ENCODE measurements around the gene ESRRB.

ESRRB gene

GRCh38 chr14:76380991-76381390, 5.1 kb downstream of the ESRRB start:
- ChIA-PET POLR2A (no interaction called here), CTCF (no interaction called here)
- no peaks in the 10 kb centered on the region for H3K36me3 ChIP-seq (ENCODE audit: control insufficient read depth in 2 of 2, insufficient read depth in 1 of 2, low read length in 2 of 2)
- H3K27ac ChIP-seq (ENCODE audit: extremely low read depth, low read depth, low read length): no peak overlapping the region
- no peaks in the 10 kb centered on the region for H3K9me3 ChIP-seq (ENCODE audit: control insufficient read depth, insufficient read depth, low read depth, low read length)
- no peak for TF ChIP-seq ZNF248 (tag by site-specific recombination; IDR thresholded peaks at IDR 0.05)
- TF ChIP-seq TRIM28 (IDR thresholded peaks at IDR 0.05; ENCODE audit: borderline replicate concordance, low read length): no peak
- TF ChIP-seq ZBTB8A (tag by site-specific recombination; IDR thresholded peaks at IDR 0.05): no peak
- no peak for TF ChIP-seq ZNF148 (tag by site-specific recombination; IDR thresholded peaks at IDR 0.05; ENCODE audit: borderline replicate concordance)
- no peak for TF ChIP-seq ZNF510 (tag by site-specific recombination; IDR thresholded peaks at IDR 0.05; ENCODE audit: insufficient replicate concordance)
- TF ChIP-seq HOXC10 (CRISPR knock-in tag; IDR thresholded peaks at IDR 0.05): no peak
- no peak for TF ChIP-seq TCF7L2 (IDR thresholded peaks at IDR 0.05; ENCODE audit: borderline replicate concordance, low read depth, low read length)
- peaks cover 6% of the 10 kb centered on the region for H3K4me1 ChIP-seq (ENCODE audit: control insufficient read depth, insufficient read depth, low read length)
- no peak overlapping the region for H3K4me3 ChIP-seq (ENCODE audit: low read depth, low read length)

- Histone ChIP-seq H3K4me1 (ENCODE audit: control insufficient read depth, insufficient read depth, low read length) (no peaks in the 10 kb centered on the region), H3K9me3 (ENCODE audit: control insufficient read depth, insufficient read depth, low read depth, low read length) (no peaks in the 10 kb centered on the region), H3K27ac (ENCODE audit: extremely low read depth, low read depth, low read length) (no peak overlapping the region), H3K36me3 (ENCODE audit: control insufficient read depth in 2 of 2, insufficient read depth in 1 of 2, low read length in 2 of 2) (no peaks in the 10 kb centered on the region), H3K4me3 (ENCODE audit: low read depth, low read length) (no peak overlapping the region)
- no peak for TF ChIP-seq IKZF3 (tag by site-specific recombination; IDR thresholded peaks at IDR 0.05)
- TF ChIP-seq ZNF24 (tag by site-specific recombination; IDR thresholded peaks at IDR 0.05): no peak
- no peak for TF ChIP-seq ZBTB8A (tag by site-specific recombination; IDR thresholded peaks at IDR 0.05)
- TF ChIP-seq PBX3 (CRISPR knock-in tag; IDR thresholded peaks at IDR 0.05): no peak
- TF ChIP-seq ZNF350 (tag by site-specific recombination; IDR thresholded peaks at IDR 0.05): no peak
- TF ChIP-seq KLF17 (tag by site-specific recombination; IDR thresholded peaks at IDR 0.05): no peak
- no peak for TF ChIP-seq ZNF518A (tag by site-specific recombination; conservative IDR thresholded peaks at IDR 0.05; ENCODE audit: low read depth)
- TF ChIP-seq ZNF704 (tag by site-specific recombination; IDR thresholded peaks at IDR 0.05): no peak
- TF ChIP-seq CTCF (tag by site-specific recombination; IDR thresholded peaks at IDR 0.05): no peak
- no peak for TF ChIP-seq ZNF747 (tag by site-specific recombination; IDR thresholded peaks at IDR 0.05)
- TF ChIP-seq ZNF133 (tag by site-specific recombination; IDR thresholded peaks at IDR 0.05): no peak
- TF ChIP-seq ZNF423 (tag by site-specific recombination; IDR thresholded peaks at IDR 0.05): no peak
- no peak for TF ChIP-seq ZNF138 (tag by site-specific recombination; IDR thresholded peaks at IDR 0.05; ENCODE audit: borderline replicate concordance)
- TF ChIP-seq ZNF140 (tag by site-specific recombination; IDR thresholded peaks at IDR 0.05): no peak
- no peak for TF ChIP-seq ZBTB48 (tag by site-specific recombination; IDR thresholded peaks at IDR 0.05)
- no peak for TF ChIP-seq ZNF341 (tag by site-specific recombination; IDR thresholded peaks at IDR 0.05; ENCODE audit: low read depth)
- no peak for TF ChIP-seq ZNF146 (tag by site-specific recombination; IDR thresholded peaks at IDR 0.05)
- CTCF ChIA-PET: no interaction called here
- POLR2A ChIA-PET: no interaction called here
Observed at GRCh38 chr14:76381817-76382494, 6.0 kb downstream of the ESRRB start.
